GM12878 (cell line): Measurements from ENCODE around the gene OGFRL1. TPM values are rescaled to one million over a fixed set of nuclear protein-coding genes. Genes with fewer than 3 reads are reported as not detected.

ENCODE experiments used
- CBX3 ChIP-seq: fragments of 200-600 bp; sonication (generic); IDR thresholded peaks from 2 replicates; pipeline ENCODE4 v1.6.1; 2016; ENCODE audit warnings: low read depth, borderline replicate concordance
- CUX1 ChIP-seq: IDR thresholded peaks from 2 replicates; pipeline ENCODE4 v1.6.1; 2012; ENCODE audit warnings: improper control_type of control experiment, low read depth, low read length; ENCODE audit not compliant: insufficient replicate concordance
- E2F8 ChIP-seq: fragments of 450-650 bp; IDR thresholded peaks from 2 replicates; pipeline ENCODE4 v1.6.1; 2018; ENCODE audit warnings: mild to moderate bottlenecking, low read depth, moderate library complexity; ENCODE audit not compliant: partially characterized antibody
- HDAC6 ChIP-seq: fragments of 200-600 bp; sonication (generic); IDR thresholded peaks from one replicate; pipeline ENCODE4 v1.8.0; 2017; ENCODE audit warnings: antibody characterized with exemption; ENCODE audit not compliant: unreplicated experiment
- HDGF ChIP-seq: fragments of 450-650 bp; IDR thresholded peaks from 2 replicates; pipeline ENCODE4 v1.6.1; 2016; ENCODE audit warnings: antibody characterized with exemption
- RBBP5 ChIP-seq: fragments of 200-600 bp; sonication (generic); conservative IDR thresholded peaks from 2 replicates; pipeline ENCODE4 v1.6.1; 2016
- SP1 ChIP-seq: IDR thresholded peaks from one replicate; pipeline ENCODE4 v1.6.1; 2011; ENCODE audit warnings: low read depth, low read length
- STAT1 ChIP-seq: fragments of 450-650 bp; conservative IDR thresholded peaks from 2 replicates; pipeline ENCODE4 v1.6.1; 2014; ENCODE audit warnings: antibody characterized with exemption, mild to moderate bottlenecking
- TCF3 ChIP-seq: IDR thresholded peaks from 2 replicates; pipeline ENCODE4 v1.6.1; 2012; ENCODE audit warnings: low read depth, mild to moderate bottlenecking, low read length, borderline replicate concordance; ENCODE audit not compliant: insufficient read depth
- TCF7 ChIP-seq: IDR thresholded peaks from 2 replicates; pipeline ENCODE4 v1.6.1; 2014; ENCODE audit warnings: antibody characterized with exemption, borderline replicate concordance
- ZNF217 ChIP-seq: fragments of 450-650 bp; IDR thresholded peaks from 2 replicates; pipeline ENCODE4 v1.6.1; 2017; ENCODE audit warnings: antibody characterized with exemption, mild to moderate bottlenecking
- ZZZ3 ChIP-seq: IDR thresholded peaks from 2 replicates; pipeline ENCODE4 v1.6.1; 2011; ENCODE audit warnings: low read depth; ENCODE audit not compliant: control insufficient read depth, insufficient read length
- polyA plus RNA-seq, 11 experiments: library from polyadenylated mRNA; depleted of rRNA in 4 of 11; unstranded in 6 of 11; stranded (reverse) in 5 of 11; fragments of >200 nt; fragmentation: Nextera tagmentation in 4 of 11; fragmentation: Illumina TruSeq in 1 of 11; extraction: Ambion mirVana in 4 of 11; extraction: Trizol in 1 of 11; gene quantifications; 1 replicate in 1 of 11; 2 replicates in 10 of 11; pipeline versions ENCODE4 v1.2.1 to v1.2.3, GENCODE V29; 2011 to 2016; ENCODE audit warnings: inconsistent platforms in 2 of 11, missing spikeins in 2 of 11, low read depth in 1 of 11
- total RNA-seq, 4 experiments: library from RNA; depleted of rRNA in 3 of 4; stranded (reverse); fragments of >200 nt in 3 of 4; fragmentation: Illumina TruSeq in 1 of 4; extraction: Trizol in 1 of 4; gene quantifications; 2 replicates each; pipeline versions ENCODE4 v1.2.1 to v1.2.3, GENCODE V29; 2013 to 2021
- TF ChIP-seq, protein P1 (sequence below): fragments of 450-650 bp; IDR thresholded peaks from 2 replicates; pipeline ENCODE4 v1.6.1; 2016; ENCODE audit warnings: mild to moderate bottlenecking
- TF ChIP-seq, protein P2 (sequence below): fragments of 450-650 bp; formaldehyde crosslinking; IDR thresholded peaks from 2 replicates; pipeline ENCODE4 v1.5.0; 2022; ENCODE audit warnings: mild to moderate bottlenecking, missing genetic modification characterization
- TF ChIP-seq, protein P3 (sequence below): fragments of 450-650 bp; IDR thresholded peaks from 2 replicates; pipeline ENCODE4 v1.6.1; 2017; ENCODE audit warnings: mild to moderate bottlenecking

OGFRL1 gene
- total and polyA plus RNA-seq, 10 of the 15 experiments (the other 5 are each of a cell fraction or from before 2014, with no cell fraction given): 0.24 to 5.8 (median 2.3) TPM

DNA sequence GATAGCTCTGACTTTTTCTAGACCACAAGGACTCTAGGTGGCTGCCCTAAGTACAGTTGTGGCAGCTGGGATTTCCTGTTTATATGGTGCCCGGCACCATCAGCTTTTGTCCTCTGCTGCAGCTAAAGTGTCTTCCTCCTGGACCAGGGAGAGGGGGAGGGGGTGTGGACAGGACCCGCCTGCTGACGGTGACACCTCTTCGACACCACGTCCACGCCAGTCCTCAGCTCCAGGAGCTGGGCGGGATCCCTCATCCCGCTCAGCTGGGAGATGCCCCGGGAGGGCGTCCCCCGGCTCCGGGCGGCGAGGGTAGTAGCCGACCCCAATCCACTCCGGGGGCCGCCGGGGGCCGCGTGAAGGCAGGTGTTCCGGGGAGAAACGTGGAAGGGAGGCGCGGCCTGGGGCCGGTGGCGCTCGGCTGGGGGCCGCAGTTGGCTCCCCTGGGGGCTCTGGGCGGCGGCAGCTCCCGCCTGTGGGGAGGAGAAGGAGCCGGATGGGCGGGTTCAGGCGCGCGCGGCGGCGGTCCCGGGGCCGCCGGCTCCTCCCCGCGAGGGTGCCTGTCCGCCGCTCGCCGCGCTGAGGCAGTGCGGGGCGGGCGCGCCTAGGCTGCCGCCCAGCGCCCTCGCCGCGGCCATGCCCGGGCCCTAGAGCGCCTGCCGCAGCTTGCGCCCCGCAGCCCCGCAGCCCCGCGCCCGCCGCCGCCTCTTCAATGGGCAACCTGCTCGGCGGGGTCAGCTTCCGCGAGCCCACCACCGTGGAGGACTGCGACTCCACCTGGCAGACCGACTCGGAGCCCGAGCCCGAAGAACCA lies at the start of gene OGFRL1 (continued):
- TF ChIP-seq CUX1 (no peak), E2F8 (no peak), TCF3 (peak; percentile 8), RBBP5 (no peak), SP1 (no peak), TCF7 (no peak), HDGF (no peak), ZZZ3 (no peak), HDAC6 (no peak), STAT1 (no peak), ZNF217 (no peak), CBX3 (no peak)
- TF ChIP-seq, protein P1, sequence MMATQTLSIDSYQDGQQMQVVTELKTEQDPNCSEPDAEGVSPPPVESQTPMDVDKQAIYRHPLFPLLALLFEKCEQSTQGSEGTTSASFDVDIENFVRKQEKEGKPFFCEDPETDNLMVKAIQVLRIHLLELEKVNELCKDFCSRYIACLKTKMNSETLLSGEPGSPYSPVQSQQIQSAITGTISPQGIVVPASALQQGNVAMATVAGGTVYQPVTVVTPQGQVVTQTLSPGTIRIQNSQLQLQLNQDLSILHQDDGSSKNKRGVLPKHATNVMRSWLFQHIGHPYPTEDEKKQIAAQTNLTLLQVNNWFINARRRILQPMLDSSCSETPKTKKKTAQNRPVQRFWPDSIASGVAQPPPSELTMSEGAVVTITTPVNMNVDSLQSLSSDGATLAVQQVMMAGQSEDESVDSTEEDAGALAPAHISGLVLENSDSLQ: no peak
- TF ChIP-seq, protein P2, sequence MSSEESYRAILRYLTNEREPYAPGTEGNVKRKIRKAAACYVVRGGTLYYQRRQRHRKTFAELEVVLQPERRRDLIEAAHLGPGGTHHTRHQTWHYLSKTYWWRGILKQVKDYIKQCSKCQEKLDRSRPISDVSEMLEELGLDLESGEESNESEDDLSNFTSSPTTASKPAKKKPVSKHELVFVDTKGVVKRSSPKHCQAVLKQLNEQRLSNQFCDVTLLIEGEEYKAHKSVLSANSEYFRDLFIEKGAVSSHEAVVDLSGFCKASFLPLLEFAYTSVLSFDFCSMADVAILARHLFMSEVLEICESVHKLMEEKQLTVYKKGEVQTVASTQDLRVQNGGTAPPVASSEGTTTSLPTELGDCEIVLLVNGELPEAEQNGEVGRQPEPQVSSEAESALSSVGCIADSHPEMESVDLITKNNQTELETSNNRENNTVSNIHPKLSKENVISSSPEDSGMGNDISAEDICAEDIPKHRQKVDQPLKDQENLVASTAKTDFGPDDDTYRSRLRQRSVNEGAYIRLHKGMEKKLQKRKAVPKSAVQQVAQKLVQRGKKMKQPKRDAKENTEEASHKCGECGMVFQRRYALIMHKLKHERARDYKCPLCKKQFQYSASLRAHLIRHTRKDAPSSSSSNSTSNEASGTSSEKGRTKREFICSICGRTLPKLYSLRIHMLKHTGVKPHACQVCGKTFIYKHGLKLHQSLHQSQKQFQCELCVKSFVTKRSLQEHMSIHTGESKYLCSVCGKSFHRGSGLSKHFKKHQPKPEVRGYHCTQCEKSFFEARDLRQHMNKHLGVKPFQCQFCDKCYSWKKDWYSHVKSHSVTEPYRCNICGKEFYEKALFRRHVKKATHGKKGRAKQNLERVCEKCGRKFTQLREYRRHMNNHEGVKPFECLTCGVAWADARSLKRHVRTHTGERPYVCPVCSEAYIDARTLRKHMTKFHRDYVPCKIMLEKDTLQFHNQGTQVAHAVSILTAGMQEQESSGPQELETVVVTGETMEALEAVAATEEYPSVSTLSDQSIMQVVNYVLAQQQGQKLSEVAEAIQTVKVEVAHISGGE (CRISPR knock-in tag): no peak
- TF ChIP-seq, protein P3, sequence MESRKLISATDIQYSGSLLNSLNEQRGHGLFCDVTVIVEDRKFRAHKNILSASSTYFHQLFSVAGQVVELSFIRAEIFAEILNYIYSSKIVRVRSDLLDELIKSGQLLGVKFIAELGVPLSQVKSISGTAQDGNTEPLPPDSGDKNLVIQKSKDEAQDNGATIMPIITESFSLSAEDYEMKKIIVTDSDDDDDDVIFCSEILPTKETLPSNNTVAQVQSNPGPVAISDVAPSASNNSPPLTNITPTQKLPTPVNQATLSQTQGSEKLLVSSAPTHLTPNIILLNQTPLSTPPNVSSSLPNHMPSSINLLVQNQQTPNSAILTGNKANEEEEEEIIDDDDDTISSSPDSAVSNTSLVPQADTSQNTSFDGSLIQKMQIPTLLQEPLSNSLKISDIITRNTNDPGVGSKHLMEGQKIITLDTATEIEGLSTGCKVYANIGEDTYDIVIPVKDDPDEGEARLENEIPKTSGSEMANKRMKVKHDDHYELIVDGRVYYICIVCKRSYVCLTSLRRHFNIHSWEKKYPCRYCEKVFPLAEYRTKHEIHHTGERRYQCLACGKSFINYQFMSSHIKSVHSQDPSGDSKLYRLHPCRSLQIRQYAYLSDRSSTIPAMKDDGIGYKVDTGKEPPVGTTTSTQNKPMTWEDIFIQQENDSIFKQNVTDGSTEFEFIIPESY: no peak
